BLaER1 (cell line): ENCODE data around the gene ALDOC.

Source experiments
- H3K27ac ChIP-seq: shearing (Covaris generic); formaldehyde crosslinking; 2 replicates; pipeline ENCODE4 v1.8.1; 2022
- H3K27me3 ChIP-seq: shearing (Covaris generic); formaldehyde crosslinking; 2 replicates; pipeline ENCODE4 v1.8.1; 2022
- H3K36me3 ChIP-seq: shearing (Covaris generic); formaldehyde crosslinking; 2 replicates; pipeline ENCODE4 v1.8.1; 2022
- H3K4me1 ChIP-seq: shearing (Covaris generic); formaldehyde crosslinking; 2 replicates; pipeline ENCODE4 v1.8.1; 2022
- H3K4me2 ChIP-seq: shearing (Covaris generic); formaldehyde crosslinking; 2 replicates; pipeline ENCODE4 v1.8.1; 2022
- H3K4me3 ChIP-seq: shearing (Covaris generic); formaldehyde crosslinking; 2 replicates; pipeline ENCODE4 v1.8.1; 2022
- H3K9ac ChIP-seq: shearing (Covaris generic); formaldehyde crosslinking; 2 replicates; pipeline ENCODE4 v1.8.1; 2022
- H3K9me3 ChIP-seq: shearing (Covaris generic); formaldehyde crosslinking; 2 replicates; pipeline ENCODE4 v1.8.1; 2022
- H4K20me1 ChIP-seq: shearing (Covaris generic); formaldehyde crosslinking; 2 replicates; pipeline ENCODE4 v1.8.1; 2022
- Cebpa-rat ChIP-seq: shearing (Covaris generic); IDR thresholded peaks from 2 replicates; pipeline ENCODE4 v1.8.1; 2022

Gene ALDOC

DNA sequence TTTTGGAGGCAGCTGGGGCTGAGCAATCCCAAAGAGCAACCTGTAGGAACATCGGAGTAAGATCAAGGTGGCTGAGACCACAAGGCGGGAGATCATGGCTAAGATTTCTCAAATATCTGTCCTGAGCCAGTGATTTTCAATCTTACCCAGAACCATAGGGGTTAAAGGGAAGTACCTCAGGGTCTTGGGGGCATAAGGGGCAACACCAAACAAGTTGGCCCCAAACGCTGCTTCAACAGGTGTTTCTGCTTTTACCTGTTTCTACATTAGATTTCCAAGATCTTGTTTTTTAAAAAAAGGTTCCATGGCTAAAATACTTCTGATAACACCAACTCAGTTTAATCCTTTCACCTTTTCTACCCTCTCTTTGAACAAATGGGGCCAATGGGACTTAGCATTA is 21.7 kb downstream of the ALDOC start:
- Histone ChIP-seq H3K4me2 (no peak overlapping the region), H3K27ac (no peak overlapping the region), H3K4me3 (no peak overlapping the region), H3K27me3 (no peaks in the 10 kb centered on the region), H4K20me1 (peaks cover 19% of the 10 kb centered on the region), H3K9me3 (no peaks in the 10 kb centered on the region), H3K36me3 (peaks cover 71% of the 10 kb centered on the region), H3K9ac (no peak overlapping the region), H3K4me1 (peaks cover 23% of the 10 kb centered on the region)
- TF ChIP-seq Cebpa-rat: no peak

DNA sequence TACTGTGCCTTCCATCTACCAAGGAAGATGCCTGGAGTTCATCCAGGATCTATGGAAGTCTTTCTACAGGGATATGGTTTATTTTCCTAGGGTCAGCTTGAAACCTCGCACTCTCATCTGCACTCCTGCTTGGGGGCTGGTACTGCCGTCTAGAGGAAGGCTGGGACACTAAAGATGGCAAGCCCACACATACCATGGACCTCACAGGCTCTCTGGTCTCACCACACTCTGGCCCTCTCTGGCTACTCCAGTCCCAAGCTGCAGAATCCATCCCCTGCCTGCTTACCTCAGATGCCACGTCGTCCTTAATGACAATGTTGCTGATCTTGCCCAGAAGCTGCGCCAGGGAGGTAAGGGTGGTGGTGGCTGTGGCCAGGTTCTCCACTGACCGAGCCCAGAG is 22.1 kb downstream of the ALDOC start:
- Histone ChIP-seq H3K4me2 (no peak overlapping the region), H3K9ac (no peak overlapping the region), H3K27me3 (no peaks in the 10 kb centered on the region), H3K9me3 (no peaks in the 10 kb centered on the region), H4K20me1 (peaks cover 24% of the 10 kb centered on the region), H3K36me3 (peaks cover 66% of the 10 kb centered on the region), H3K4me3 (no peak overlapping the region), H3K27ac (no peak overlapping the region), H3K4me1 (peaks cover 27% of the 10 kb centered on the region)
- no peak for TF ChIP-seq Cebpa-rat

DNA sequence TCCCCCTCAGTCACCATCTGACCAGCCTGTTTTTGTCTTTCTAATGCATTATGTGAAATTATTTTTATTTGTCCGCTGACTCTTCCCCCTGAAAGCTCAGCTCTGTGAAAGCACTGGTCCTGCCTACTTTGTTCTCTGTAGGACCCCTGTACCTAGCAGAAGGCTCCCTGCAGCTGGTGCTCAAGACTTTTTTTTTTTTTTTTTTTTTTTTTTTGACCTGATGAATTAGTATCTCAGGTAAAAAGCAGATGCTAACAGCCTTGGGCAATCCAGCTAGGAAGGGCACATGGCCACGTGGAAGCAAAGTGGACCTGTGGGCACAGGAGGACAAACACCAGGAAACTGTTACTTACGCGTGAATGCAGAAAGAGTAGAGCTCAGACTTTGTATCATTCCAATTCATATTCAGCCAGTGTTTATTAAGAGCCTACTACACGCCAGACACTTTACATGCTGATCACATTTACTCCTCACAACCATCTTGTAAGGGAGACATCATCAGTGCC is 23.6 kb downstream of the ALDOC start:
- peak overlapping the region; percentile 95 for H3K4me2 ChIP-seq
- H3K9ac ChIP-seq: no peak overlapping the region
- H3K4me3 ChIP-seq: no peak overlapping the region
- no peaks in the 10 kb centered on the region for H3K9me3 ChIP-seq
- TF ChIP-seq Cebpa-rat: no peak
- H3K27ac ChIP-seq: no peak overlapping the region
- H4K20me1 ChIP-seq: peaks cover 26% of the 10 kb centered on the region
- H3K4me1 ChIP-seq: peaks cover 42% of the 10 kb centered on the region
- no peaks in the 10 kb centered on the region for H3K27me3 ChIP-seq
- peaks cover 51% of the 10 kb centered on the region for H3K36me3 ChIP-seq

DNA sequence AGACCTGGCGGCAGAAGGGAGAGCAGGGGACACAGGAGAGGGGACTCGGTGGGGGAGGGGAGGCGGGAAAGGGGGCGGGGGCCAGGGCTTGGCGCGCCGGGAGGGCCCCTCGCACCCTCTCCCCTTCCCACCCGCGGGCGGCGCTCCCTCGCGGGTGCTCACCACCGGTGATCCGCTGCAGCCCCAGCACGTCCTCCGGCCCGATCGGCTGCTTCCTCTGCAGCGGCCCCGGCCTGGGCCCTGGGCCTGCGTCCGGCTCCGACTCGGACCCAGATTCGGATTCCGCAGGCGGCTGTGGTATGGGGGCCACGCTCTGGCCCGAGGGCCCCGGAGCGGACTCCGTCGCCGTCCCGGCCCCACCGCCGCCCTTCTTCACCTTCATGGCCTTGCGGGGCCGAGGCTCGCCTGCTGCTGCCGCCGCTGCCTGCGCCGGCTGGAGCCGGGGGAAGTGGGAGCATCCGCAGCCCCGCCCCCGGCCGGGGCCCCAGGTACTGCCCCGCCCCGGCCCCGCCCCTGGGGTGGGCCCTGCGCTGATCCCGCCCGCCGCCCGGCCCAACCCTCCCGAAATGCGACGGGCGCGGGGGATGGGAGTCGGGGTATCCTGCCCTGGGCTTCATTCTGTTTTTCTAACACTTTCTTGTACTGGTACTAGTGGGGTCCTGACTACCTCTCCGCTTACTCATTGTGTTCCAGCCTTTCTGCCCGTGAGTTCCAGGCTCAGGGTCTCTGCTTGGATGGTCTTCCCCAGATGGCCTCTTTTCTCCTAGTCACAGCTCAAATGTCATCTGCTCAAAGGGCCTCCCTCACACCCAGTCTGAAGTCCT is 24.3 kb downstream of the ALDOC start, which contains the start of gene UNC119:
Gene UNC119, minus strand, starts transcription at position 449 of the 824 bp plus-strand sequence. Its CDS starts 67 bp downstream, at position 382.
- no peak within 1 kb of the TSS for H3K27ac ChIP-seq
- peaks cover 49% of the 10 kb centered on the region for H3K4me1 ChIP-seq
- H3K36me3 ChIP-seq: peaks cover 45% of the 10 kb centered on the region
- H3K9me3 ChIP-seq: no peaks in the 10 kb centered on the region
- H3K27me3 ChIP-seq: no peaks in the 10 kb centered on the region
- H3K4me2 ChIP-seq: peak within 1 kb of the TSS; percentile 95
- H3K4me3 ChIP-seq: peak within 1 kb of the TSS; percentile 85
- H3K9ac ChIP-seq: peak within 1 kb of the TSS; percentile 80
- no peak for TF ChIP-seq Cebpa-rat
- peaks cover 26% of the 10 kb centered on the region for H4K20me1 ChIP-seq

DNA sequence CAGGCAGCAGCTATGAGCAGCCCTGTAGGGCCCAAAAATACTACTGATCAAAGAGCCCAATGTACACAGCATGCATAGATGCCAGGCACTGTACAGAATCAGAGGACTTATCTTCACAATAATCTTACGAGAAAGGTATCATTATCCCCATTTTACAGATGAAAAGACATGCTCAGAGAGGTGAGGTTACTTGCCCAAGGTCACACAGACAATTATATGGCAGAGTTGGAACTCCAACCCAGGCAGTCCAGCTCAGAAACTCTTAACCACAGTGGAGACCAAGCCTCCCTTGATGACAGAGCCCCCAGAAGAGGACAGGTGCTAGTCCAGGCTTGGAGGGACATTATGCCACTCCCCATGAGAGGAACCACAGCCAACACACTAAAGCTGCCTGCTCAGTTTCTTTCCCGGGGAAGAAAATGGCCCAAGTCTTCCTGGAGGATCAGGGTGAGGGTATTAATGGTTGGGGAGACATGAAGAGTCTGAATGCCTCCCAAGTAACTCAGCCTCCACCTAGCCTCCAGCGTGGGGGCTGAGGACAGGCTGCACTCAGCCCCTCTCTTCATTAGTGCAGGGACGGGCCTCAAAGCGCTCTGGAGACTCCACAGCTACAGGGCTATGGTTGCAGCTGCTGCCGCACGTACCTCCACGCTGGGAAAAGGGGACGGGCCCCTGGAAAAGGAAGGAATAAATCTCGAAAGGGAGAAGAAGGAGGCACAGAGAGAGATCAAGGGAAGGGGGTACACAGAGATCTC is 25.1 kb downstream of the ALDOC start:
- H3K4me1 ChIP-seq: peaks cover 52% of the 10 kb centered on the region
- peak overlapping the region; percentile 80 for H3K9ac ChIP-seq
- H3K4me2 ChIP-seq: peak overlapping the region; percentile 95
- peaks cover 45% of the 10 kb centered on the region for H3K36me3 ChIP-seq
- H3K27ac ChIP-seq: no peak overlapping the region
- no peak for TF ChIP-seq Cebpa-rat
- peaks cover 26% of the 10 kb centered on the region for H4K20me1 ChIP-seq
- no peaks in the 10 kb centered on the region for H3K27me3 ChIP-seq
- no peaks in the 10 kb centered on the region for H3K9me3 ChIP-seq
- H3K4me3 ChIP-seq: peak overlapping the region; percentile 85

DNA sequence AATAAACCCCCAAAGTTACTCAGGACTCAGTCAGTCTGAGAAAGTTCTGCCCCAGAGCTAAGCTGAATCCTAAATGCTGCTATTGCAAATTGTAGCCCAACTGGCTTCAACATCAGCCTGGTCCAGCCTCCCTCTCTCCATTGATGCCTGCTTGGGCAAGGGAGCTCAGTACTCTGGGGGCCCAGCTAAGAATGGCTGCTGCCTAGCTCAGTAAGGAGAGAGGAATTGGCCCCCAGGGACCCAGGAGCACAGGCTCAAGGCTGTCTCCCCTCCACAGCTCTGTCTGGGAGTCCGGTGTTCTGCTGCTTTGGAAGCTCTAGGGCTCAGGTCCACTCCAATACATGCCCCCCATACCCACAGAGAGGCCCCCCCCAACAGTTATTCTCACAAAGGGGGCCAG is 25.8 kb downstream of the ALDOC start:
- peaks cover 26% of the 10 kb centered on the region for H4K20me1 ChIP-seq
- peaks cover 38% of the 10 kb centered on the region for H3K36me3 ChIP-seq
- H3K9ac ChIP-seq: no peak overlapping the region
- TF ChIP-seq Cebpa-rat: no peak
- peaks cover 52% of the 10 kb centered on the region for H3K4me1 ChIP-seq
- no peak overlapping the region for H3K4me3 ChIP-seq
- H3K4me2 ChIP-seq: peak overlapping the region; percentile 95
- no peaks in the 10 kb centered on the region for H3K27me3 ChIP-seq
- H3K9me3 ChIP-seq: no peaks in the 10 kb centered on the region
- H3K27ac ChIP-seq: no peak overlapping the region

DNA sequence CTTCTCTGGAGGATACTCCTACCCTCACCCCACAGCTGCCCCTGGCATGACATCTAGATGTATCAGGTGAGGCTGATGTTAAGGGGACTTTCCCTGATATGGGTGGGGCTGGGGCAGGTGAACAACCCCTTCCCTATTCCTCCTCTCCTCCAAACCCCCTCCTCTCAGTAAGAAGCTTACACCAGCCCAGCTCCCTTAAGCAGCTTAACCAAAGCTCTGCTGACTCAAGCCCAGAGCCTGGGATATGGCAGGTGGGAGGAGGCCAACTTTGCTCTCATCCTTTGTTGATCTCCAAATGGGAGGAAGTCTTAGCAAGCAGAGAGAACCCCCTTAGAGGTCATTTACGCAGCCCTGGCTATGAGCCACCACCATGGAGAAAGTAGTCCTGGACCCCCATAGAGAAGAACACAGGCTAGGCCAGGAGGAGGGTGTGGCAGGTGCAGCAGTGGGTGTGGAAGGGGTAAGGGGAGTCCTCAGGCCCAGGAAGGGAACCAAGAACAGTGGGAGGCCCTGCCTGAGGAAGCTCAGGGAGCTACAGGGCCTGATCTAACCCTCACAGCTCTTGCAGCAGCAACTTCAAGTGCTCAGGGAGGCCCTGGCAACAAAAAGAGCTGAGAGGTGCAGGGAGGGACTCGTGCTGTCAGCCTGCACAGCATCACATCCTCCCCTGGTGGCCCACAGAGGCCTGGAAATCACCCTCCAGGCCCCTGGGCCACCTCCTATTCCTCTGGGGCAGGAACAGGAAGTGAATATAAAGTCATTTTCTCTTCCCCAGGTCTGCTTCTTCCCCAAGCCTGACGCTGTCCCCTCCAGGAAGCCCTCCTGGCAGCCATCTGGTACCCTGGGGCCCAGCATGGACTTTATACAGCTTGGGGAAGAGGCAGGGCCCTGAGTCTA is 27.2 kb downstream of the ALDOC start:
- H3K36me3 ChIP-seq: peaks cover 24% of the 10 kb centered on the region
- no peaks in the 10 kb centered on the region for H3K9me3 ChIP-seq
- peak overlapping the region; percentile 77; the same call in 1 of the 2 replicates for H3K27ac ChIP-seq
- no peak for TF ChIP-seq Cebpa-rat
- H3K4me1 ChIP-seq: peaks cover 57% of the 10 kb centered on the region
- no peaks in the 10 kb centered on the region for H3K27me3 ChIP-seq
- peaks cover 26% of the 10 kb centered on the region for H4K20me1 ChIP-seq
- peak overlapping the region; percentile 95 for H3K4me2 ChIP-seq
- H3K9ac ChIP-seq: peak overlapping the region; percentile 34; the same call in 1 of the 2 replicates
- H3K4me3 ChIP-seq: no peak overlapping the region

DNA sequence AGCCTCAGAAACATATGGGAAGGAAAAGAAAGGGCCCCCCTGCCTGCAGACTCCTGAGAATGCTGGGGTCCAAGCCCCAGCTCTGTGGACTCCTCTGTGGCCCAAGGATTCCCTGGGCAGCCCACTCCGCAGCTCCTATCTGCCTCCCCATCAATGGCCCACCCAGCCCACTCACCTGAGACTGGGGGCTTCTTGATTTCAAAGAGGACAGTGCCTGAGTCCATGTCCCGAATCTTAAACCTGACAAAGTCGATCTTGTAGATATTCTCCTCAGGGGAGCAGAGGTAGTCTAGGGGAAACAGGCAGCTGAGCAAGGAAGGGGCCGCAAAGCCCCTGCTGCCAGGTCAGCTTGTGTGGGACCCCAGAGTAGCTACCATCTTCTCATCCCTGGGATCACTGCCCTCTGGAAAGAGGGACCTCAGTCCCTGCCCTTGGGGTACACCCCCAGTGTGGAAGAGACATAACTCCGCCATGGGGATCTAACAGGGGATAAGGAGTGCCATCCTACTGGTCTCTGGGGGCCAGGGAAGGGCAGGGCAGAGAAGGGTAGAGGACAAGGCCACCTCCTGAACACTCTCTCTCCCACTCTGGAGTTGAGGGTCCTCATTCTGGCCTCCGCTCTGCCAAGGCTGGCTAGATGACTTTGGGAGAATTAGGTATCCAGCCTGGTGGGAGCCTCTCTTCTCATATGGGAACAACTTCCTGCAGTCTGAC is 28.1 kb downstream of the ALDOC start:
- Histone ChIP-seq H3K27me3 (no peaks in the 10 kb centered on the region), H3K4me1 (peaks cover 66% of the 10 kb centered on the region), H3K4me3 (peak overlapping the region; percentile 5; the same call in 1 of the 2 replicates), H3K36me3 (peaks cover 15% of the 10 kb centered on the region), H3K27ac (peak overlapping the region; percentile 77), H3K9ac (peak overlapping the region; percentile 34; the same call in 1 of the 2 replicates), H4K20me1 (peaks cover 26% of the 10 kb centered on the region), H3K4me2 (peak overlapping the region; percentile 95), H3K9me3 (no peaks in the 10 kb centered on the region)
- no peak for TF ChIP-seq Cebpa-rat
